Body of pancreas (tissue), 4 donors: ENCODE data around the gene MKI67. TPM values are rescaled to one million over a fixed set of nuclear protein-coding genes. Genes with fewer than 3 reads are reported as not detected.

Experiments used
- ATAC-seq: fragments of 150-250 bp; one replicate; pipeline ENCODE4 v1.9.1; 2016
- DNase-seq, 4 donors: peaks; one replicate each; pipeline ENCODE4 v3.0.0-alpha.2; 2019
- H3K27ac ChIP-seq, 4 donors: fragments of 200-600 bp; sonication (generic); 1 replicate in 3 of 4; 2 replicates in 1 of 4; pipeline versions ENCODE4 v1.5.1 to v1.6.1; 2016 to 2019; ENCODE audit warnings: mild to moderate bottlenecking in 1 of 4, mixed read lengths in 1 of 4, moderate library complexity in 1 of 4
- H3K27me3 ChIP-seq, 2 donors: fragments of 200-600 bp; sonication (generic); one replicate each; pipeline ENCODE4 v1.6.0; 2016; ENCODE audit warnings: mild to moderate bottlenecking in 1 of 2
- H3K36me3 ChIP-seq, 2 donors: fragments of 200-600 bp; sonication (generic); replicated peaks in 1 of 2; 2 replicates each; pipeline ENCODE4 v1.5.1; 2016; ENCODE audit warnings: low read depth in 2 of 2; ENCODE audit not compliant: insufficient read depth in 1 of 2
- H3K4me1 ChIP-seq: fragments of 200-600 bp; sonication (generic); one replicate; pipeline ENCODE4 v1.6.0; 2016
- H3K4me3 ChIP-seq, 2 donors: fragments of 200-600 bp; sonication (generic); 1 replicate in 1 of 2; 2 replicates in 1 of 2; pipeline ENCODE4 v1.5.1; 2016 to 2019
- H3K9me3 ChIP-seq, 3 donors: fragments of 200-600 bp; sonication (generic); 1 replicate in 2 of 3; 2 replicates in 1 of 3; pipeline ENCODE4 v1.5.1; 2016
- POLR2A ChIP-seq, 3 donors: fragments of 450-650 bp; IDR thresholded peaks; one replicate each; pipeline ENCODE4 v1.6.1; 2016; ENCODE audit warnings: antibody characterized with exemption in 3 of 3, mild to moderate bottlenecking in 2 of 3
- WGBS, 2 donors: methylation state at CpG; one replicate each; pipeline ENCODE4 v1.1.5; 2017; 5-methylcytosine and 5-hydroxymethylcytosine counted together
- intact Hi-C: fragments of 100-400 bp; cut with DNase I; formaldehyde crosslinking; loops from one replicate; pipeline ENCODE4 v1.15.1; 2023
- total RNA-seq, 2 donors: library from RNA; depleted of rRNA; stranded (reverse); fragments of >200 nt; gene quantifications; one replicate each; pipeline ENCODE4 v1.1.0, GENCODE V29; 2016
- TF ChIP-seq, protein P1 (sequence below), 7 experiments: fragments of 450-650 bp in 4 of 7; fragments of 200-600 bp in 3 of 7; sonication (generic) in 3 of 7; IDR thresholded peaks; one replicate each; pipeline ENCODE4 v1.5.1; 2016 to 2019; ENCODE audit warnings: antibody characterized with exemption in 7 of 7

Gene MKI67
- total RNA-seq, 2 donors from 2014 or later = under 0.01 to 0.33 TPM

DNA sequence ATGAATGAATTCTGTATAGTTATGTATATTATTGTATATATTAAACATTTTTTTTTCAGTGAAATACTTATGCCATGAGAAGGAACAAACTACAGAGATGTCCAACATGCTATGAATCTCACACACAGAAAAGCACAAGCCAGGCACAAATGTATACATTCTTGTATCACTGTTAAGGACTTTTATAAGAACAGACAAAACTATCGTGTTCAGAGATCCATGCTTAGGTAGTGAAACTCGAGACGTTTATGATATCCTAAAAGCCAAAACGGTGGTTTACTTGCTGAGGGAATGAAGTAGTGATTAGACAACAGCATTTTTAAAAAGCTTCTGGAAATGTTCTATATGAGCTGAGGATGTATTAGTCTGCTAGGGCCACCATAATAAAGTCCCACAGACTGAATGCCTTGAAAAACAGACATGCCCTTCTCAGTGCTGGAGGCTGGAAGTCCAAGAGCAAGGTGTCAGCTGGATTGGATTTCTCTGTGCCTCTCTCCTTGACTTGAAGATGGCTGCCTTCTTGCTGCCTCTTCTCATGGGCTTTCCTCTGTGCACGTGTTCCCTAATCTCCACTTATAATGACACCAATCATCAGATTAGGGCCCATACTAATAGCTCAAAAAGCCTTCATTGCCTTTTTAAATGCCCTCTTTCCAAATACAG is 4.3 kb downstream of the MKI67 start:
- no peaks in the 10 kb centered on the region for H3K9me3 ChIP-seq
- WGBS, 2 donors = 88 to 95% methylated on average over 5 of the region's 5 CpGs
- no peak overlapping the region for H3K4me3 ChIP-seq
- peaks cover 5 to 21% of the 10 kb centered on the region in 2 donors for H3K27me3 ChIP-seq
- intact Hi-C loops = no loop called here
- DNase-seq (no peak), ATAC-seq (no peak)
- no peaks in the 10 kb centered on the region for H3K36me3 ChIP-seq
- no peak for TF ChIP-seq POLR2A (IDR thresholded peaks at IDR 0.05)
- TF ChIP-seq, protein P1, sequence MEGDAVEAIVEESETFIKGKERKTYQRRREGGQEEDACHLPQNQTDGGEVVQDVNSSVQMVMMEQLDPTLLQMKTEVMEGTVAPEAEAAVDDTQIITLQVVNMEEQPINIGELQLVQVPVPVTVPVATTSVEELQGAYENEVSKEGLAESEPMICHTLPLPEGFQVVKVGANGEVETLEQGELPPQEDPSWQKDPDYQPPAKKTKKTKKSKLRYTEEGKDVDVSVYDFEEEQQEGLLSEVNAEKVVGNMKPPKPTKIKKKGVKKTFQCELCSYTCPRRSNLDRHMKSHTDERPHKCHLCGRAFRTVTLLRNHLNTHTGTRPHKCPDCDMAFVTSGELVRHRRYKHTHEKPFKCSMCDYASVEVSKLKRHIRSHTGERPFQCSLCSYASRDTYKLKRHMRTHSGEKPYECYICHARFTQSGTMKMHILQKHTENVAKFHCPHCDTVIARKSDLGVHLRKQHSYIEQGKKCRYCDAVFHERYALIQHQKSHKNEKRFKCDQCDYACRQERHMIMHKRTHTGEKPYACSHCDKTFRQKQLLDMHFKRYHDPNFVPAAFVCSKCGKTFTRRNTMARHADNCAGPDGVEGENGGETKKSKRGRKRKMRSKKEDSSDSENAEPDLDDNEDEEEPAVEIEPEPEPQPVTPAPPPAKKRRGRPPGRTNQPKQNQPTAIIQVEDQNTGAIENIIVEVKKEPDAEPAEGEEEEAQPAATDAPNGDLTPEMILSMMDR (IDR thresholded peaks at IDR 0.05) = no peak
- H3K27ac ChIP-seq = no peak overlapping the region
- H3K4me1 ChIP-seq = peaks cover 16% of the 10 kb centered on the region

DNA sequence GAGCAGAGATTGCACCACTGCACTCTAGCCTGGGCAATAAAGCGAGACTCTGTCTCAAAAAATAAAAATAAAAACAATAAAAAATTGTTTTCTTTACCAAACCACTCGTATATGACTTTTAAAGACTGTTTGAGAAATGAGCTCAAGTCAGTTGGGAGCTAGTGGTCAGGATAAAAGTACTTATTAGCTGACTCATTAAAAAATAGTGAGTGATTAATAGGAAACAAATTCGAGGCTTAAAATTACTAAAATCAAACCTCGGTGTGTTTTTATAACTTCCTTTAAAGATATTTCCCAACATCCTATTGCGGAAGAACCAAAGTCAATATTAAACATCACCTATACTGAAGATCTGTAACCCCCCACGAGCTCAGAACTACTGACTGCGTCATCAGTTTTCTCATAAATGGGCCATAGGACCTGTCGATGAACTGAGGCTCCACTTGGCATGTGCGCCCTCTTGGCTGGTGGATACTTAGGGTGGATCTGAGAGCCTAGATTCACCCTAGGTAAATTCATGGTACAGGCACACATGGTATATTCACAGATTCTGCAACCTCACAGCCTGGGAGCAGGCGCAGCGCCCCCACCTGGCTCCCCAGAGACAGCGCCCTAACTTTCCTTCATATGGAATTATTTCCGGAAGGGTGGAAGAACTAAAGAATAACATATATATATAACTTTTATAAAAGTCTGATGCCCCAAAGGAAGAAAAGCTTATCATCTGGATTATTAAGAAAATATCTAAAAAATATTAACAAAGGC is 9.2 kb downstream of the MKI67 start:
- Histone ChIP-seq H3K27me3 (no peaks in the 10 kb centered on the region), H3K9me3 (no peaks in the 10 kb centered on the region), H3K36me3 (no peaks in the 10 kb centered on the region), H3K4me3 (no peak overlapping the region), H3K27ac (no peak overlapping the region), H3K4me1 (no peaks in the 10 kb centered on the region)
- 78 to 86% methylated on average over 13 of the region's 13 CpGs for WGBS, 2 donors
- TF ChIP-seq, protein P1 (IDR thresholded peaks at IDR 0.05) = no peak
- no peak for TF ChIP-seq POLR2A (IDR thresholded peaks at IDR 0.05)
- ATAC-seq (no peak), DNase-seq (no peak)
- intact Hi-C loops = no loop called here

DNA sequence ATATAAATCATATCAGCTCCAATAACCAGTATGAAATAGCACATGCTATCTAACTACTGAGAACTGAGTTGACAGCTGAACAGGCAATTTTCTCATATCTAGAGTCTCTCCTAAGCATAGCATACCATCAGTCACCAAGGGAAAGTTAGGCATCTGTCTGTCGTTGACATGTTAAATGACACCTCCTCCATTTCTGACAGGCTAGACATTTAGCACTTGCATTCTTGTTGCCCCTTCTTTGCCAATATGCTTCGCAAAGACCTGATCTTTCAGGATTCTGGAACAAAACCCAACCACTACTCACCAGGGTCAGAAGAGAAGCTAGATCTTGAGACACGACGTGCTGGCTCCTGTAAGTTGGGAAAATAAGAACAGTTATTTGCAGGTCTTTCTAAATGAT is 10.0 kb downstream of the MKI67 start:
- Histone ChIP-seq H3K36me3 (no peaks in the 10 kb centered on the region), H3K27ac (no peak overlapping the region), H3K9me3 (no peaks in the 10 kb centered on the region), H3K4me1 (no peaks in the 10 kb centered on the region), H3K27me3 (no peaks in the 10 kb centered on the region), H3K4me3 (no peak overlapping the region)
- 91 to 97% methylated on average over 4 of the region's 4 CpGs for WGBS, 2 donors
- no peak for ATAC-seq
- DNase-seq = no peak
- no peak for TF ChIP-seq POLR2A (IDR thresholded peaks at IDR 0.05)
- TF ChIP-seq, protein P1 (IDR thresholded peaks at IDR 0.05) = no peak
- intact Hi-C loops = no loop called here

DNA sequence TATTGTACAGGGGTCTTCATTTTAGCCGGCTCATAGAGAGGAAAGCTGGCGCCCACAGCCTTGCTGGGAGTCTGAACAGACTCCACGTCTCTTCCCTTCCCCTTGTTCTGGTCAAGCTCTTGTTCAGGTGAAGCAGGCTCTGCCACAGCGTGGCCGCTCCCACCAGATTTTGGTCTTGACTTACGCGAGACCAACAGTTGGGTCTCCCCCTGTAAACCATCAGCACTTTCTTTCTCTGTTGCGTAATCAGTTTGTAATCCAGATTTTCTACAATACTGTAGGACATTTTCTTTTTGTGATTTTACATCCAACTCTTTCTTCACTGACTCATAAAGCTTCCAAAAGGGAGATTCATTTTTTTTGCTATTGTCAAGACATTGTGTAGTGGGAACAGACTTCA is 10.9 kb downstream of the MKI67 start:
- WGBS, 2 donors = 99 to 100% methylated on average over 8 of the region's 8 CpGs
- Histone ChIP-seq H3K27ac (no peak overlapping the region), H3K9me3 (no peaks in the 10 kb centered on the region), H3K4me1 (no peaks in the 10 kb centered on the region), H3K27me3 (no peaks in the 10 kb centered on the region), H3K4me3 (no peak overlapping the region), H3K36me3 (no peaks in the 10 kb centered on the region)
- no peak for TF ChIP-seq POLR2A (IDR thresholded peaks at IDR 0.05)
- TF ChIP-seq, protein P1 (IDR thresholded peaks at IDR 0.05) = no peak
- DNase-seq (no peak), ATAC-seq (no peak)
- intact Hi-C loops = no loop called here
